ENCODE measurements around the gene ABCC4. TPM values are rescaled to one million over a fixed set of nuclear protein-coding genes. Genes with fewer than 3 reads are reported as not detected.

ABCC4 gene
- total RNA-seq, 1 donor from 2014 or later: 21.7 TPM

- no peaks in the 10 kb centered on the region for H3K9me3 Mint-ChIP-seq
- peaks cover 11% of the 10 kb centered on the region for H3K27me3 Mint-ChIP-seq
- H3K27ac Mint-ChIP-seq: no peak overlapping the region
- peaks cover 4% of the 10 kb centered on the region for H3K4me1 Mint-ChIP-seq (ENCODE audit: unreplicated experiment)
- no peaks in the 10 kb centered on the region for H3K36me3 Mint-ChIP-seq
- DNase-seq (ENCODE audit: extremely low spot score, unreplicated experiment): no peak
- TF ChIP-seq, protein P1, sequence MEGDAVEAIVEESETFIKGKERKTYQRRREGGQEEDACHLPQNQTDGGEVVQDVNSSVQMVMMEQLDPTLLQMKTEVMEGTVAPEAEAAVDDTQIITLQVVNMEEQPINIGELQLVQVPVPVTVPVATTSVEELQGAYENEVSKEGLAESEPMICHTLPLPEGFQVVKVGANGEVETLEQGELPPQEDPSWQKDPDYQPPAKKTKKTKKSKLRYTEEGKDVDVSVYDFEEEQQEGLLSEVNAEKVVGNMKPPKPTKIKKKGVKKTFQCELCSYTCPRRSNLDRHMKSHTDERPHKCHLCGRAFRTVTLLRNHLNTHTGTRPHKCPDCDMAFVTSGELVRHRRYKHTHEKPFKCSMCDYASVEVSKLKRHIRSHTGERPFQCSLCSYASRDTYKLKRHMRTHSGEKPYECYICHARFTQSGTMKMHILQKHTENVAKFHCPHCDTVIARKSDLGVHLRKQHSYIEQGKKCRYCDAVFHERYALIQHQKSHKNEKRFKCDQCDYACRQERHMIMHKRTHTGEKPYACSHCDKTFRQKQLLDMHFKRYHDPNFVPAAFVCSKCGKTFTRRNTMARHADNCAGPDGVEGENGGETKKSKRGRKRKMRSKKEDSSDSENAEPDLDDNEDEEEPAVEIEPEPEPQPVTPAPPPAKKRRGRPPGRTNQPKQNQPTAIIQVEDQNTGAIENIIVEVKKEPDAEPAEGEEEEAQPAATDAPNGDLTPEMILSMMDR (conservative IDR thresholded peaks at IDR 0.05): no peak
- H3K4me3 Mint-ChIP-seq: no peak overlapping the region
Observed at GRCh38 chr13:94999871-95000270, 301.4 kb downstream of the ABCC4 start.

DNA sequence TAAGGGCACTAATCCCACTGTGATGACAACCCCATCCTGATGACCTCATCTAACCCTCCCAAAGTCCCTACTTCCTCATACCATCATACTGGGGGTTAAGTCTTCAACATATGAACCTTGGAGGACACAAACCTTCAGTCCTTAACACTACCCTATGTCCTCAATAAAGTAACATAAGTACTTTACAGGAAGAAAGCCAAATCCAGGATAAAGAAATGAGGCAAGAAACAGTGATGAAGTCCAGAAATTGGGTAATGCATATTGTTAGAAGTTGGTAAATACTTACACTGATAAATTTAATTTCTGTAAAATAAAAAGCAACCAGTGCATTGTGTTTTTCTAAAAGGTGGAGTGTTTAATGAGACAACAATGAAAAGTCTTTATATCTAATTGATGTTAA is 304.1 kb downstream of the ABCC4 start:
- TF ChIP-seq, protein P1 (conservative IDR thresholded peaks at IDR 0.05): no peak
- H3K4me1 Mint-ChIP-seq (ENCODE audit: unreplicated experiment): no peaks in the 10 kb centered on the region
- DNase-seq (ENCODE audit: extremely low spot score, unreplicated experiment): no peak
- H3K36me3 Mint-ChIP-seq: no peaks in the 10 kb centered on the region
- H3K9me3 Mint-ChIP-seq: no peaks in the 10 kb centered on the region
- H3K27me3 Mint-ChIP-seq: peaks cover 10% of the 10 kb centered on the region
- no peak overlapping the region for H3K27ac Mint-ChIP-seq
- no peak overlapping the region for H3K4me3 Mint-ChIP-seq

DNA sequence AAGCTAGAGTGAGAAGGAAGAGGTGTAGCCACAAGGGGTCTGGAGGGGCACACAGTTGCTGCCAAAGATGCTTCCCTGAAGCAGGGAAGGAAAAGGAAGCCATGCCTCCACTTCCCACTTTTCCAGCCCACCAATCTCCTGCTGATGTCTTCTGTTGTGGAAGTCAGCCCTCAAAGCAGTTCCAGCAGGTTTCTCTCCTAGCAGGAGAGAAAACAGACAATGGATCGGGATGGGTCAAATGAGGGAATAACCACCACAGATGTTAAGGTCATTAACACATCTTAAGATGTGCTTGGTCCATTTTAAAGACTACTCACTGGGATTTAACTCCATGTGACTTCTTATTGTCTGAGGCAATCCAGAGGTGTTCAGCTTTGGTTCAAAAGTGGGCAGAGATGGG is 304.8 kb downstream of the ABCC4 start:
- peaks cover 7% of the 10 kb centered on the region for H3K27me3 Mint-ChIP-seq
- no peak overlapping the region for H3K4me3 Mint-ChIP-seq
- no peak overlapping the region for H3K27ac Mint-ChIP-seq
- DNase-seq (ENCODE audit: extremely low spot score, unreplicated experiment): no peak
- H3K4me1 Mint-ChIP-seq (ENCODE audit: unreplicated experiment): no peaks in the 10 kb centered on the region
- H3K9me3 Mint-ChIP-seq: no peaks in the 10 kb centered on the region
- H3K36me3 Mint-ChIP-seq: no peaks in the 10 kb centered on the region
- TF ChIP-seq, protein P1 (conservative IDR thresholded peaks at IDR 0.05): no peak

- Mint-ChIP-seq H3K9me3 (no peaks in the 10 kb centered on the region), H3K36me3 (no peaks in the 10 kb centered on the region), H3K4me3 (no peak overlapping the region), H3K27ac (no peak overlapping the region), H3K27me3 (peaks cover 3% of the 10 kb centered on the region), H3K4me1 (ENCODE audit: unreplicated experiment) (no peaks in the 10 kb centered on the region)
- DNase-seq (ENCODE audit: extremely low spot score, unreplicated experiment): no peak
- TF ChIP-seq, protein P1 (conservative IDR thresholded peaks at IDR 0.05): no peak
Observed at GRCh38 chr13:94994506-94994905, 306.7 kb downstream of the ABCC4 start.

DNA sequence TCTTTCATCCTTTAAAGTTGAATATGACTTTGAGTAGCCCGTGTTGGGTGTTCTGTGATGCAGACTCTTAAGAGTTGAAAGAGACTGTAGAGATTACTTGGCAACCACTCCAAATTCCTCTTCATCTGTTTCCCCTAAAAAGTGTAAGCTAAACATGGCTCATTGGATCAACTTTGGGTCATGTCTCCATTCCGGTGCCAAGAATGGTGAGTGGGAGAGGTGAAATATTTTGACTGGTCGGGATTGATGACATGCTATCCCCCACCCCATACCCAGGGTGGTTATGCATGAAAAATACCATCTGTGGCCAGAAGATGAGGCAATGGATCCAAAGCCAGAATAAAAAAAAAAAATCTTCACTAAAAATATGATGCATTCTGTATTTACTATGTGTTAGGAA is 307.6 kb downstream of the ABCC4 start:
- H3K36me3 Mint-ChIP-seq: no peaks in the 10 kb centered on the region
- no peaks in the 10 kb centered on the region for H3K9me3 Mint-ChIP-seq
- no peak overlapping the region for H3K4me3 Mint-ChIP-seq
- DNase-seq (ENCODE audit: extremely low spot score, unreplicated experiment): no peak
- TF ChIP-seq, protein P1 (conservative IDR thresholded peaks at IDR 0.05): no peak
- H3K4me1 Mint-ChIP-seq (ENCODE audit: unreplicated experiment): no peaks in the 10 kb centered on the region
- H3K27ac Mint-ChIP-seq: no peak overlapping the region
- peaks cover 3% of the 10 kb centered on the region for H3K27me3 Mint-ChIP-seq
